Activated CD8-positive, alpha-beta memory T cell treated with anti-CD3 and anti-CD28 coated beads for 24 hours (primary cell): ENCODE results near the gene SZT2.

ENCODE experiments used
- DNase-seq: peaks from one replicate; pipeline ENCODE4 v3.0.0-alpha.2; 2020

The SZT2 gene

GRCh38 chr1:43426221-43426620 lies 36.5 kb downstream of the SZT2 start:
- no peak for DNase-seq

DNA sequence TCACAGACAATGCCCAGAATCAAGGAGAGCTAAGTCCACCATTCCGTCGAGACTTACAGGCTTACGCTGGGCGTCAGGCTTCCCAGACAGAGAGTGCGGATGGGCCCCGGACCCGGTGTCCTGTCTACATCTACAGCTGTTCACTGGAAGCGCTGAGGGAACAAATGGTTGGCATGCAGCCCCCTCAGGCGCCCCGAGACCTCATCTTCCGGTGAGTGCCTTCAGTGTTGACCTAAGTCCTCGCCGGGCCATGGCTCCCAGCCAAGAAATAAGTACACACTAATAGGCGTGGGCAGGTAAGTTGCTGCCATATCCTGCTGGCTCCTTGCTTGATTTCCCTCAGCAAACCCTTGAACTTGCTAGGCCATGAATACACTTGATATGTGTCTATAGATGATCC lies 37.8 kb downstream of the SZT2 start:
- DNase-seq, result no peak

DNA sequence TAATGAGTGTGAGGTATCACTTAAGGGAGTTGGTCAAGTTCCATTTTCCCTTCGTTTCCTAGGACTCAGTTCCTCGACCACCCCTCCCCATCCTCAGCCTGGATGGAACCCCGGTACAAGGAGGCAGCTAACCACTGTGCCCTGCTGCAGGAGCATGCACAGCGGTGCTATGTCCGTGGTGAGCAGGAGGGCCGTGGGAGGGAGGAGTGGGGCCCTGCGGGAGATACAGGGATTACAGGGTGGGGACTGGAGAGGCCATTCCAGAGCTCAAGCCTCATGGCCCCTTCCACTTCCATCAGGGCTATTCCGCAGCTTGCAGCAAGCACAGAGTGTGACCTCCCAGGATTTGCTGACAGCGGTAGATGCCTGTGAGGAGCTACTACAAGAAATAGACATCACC lies 38.2 kb downstream of the SZT2 start:
- DNase-seq, result no peak

DNA sequence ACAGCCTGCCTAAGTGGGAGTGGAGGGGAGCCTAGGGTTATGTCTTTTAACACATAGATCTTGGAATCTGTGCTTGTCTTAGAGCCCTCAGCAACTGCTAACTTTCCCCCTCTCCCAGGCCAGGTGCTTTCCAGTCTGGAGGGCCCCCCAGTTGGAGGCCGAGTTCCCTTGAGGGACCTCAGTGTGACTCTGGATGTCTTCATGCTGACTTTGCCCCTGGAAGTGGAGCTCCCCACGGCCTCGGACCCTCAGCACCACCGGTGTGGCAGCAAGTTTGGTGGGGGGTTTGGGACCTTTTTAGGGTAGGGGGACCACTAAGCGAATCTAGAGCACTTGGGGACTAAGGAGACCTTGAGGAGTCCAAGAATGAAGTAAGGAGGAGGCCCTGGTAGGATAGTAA lies 41.1 kb downstream of the SZT2 start:
- DNase-seq, result no peak

DNA sequence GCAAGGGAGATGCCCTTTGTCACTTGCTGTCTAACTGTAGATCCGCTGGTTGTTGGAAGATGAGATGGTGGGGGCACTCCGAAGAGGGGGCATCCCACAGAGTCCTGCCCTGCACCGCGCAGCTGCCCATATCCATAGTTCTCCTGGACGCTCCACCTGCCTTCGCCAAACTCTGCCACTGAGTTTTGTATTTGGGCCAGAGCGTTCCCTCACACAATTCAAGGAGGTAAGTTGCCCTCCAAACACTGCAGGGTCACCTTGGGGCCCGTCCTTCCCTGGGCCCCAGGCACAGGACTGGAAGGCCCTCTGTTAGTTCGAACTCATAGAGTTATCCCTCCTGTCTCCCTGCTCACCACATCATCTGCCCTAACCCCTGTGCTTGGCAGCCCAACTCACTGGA lies 42.0 kb downstream of the SZT2 start:
- DNase-seq, result no peak

DNA sequence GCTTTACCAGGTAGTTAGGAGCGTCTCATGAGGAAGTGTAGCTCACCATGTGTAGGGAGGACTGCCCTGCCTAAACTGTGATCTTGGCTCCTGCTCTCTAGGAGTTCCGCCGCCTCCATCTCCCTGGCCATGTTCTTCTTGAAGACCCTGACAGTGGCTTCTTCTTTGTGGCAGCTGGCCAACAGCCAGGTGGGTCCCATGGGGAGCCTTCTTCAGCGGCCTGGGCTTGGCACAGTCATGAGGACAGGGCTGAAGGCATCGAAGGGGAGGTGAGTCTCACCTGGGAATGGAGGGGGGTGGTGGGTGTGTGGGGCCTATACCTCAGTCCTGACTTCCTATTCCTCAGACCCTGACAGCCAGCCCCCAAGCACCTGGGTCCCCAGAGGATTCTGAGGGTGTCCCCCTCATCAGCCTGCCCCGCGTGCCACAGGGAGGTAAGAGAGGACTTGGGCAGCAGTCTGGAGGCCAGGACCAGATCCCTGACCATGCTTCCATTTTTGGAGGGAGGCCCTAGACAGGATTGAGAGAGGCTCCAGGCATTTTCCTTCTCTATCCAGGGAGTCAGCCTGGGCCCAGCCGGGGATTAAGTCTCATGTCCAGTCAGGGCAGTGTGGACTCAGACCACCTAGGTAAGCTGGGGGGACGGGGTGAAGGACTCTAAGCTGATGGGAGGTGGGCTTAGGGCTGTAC lies 42.6 kb downstream of the SZT2 start:
- DNase-seq, result no peak

GRCh38 chr1:43432907-43433306 lies 43.2 kb downstream of the SZT2 start:
- no peak for DNase-seq

GRCh38 chr1:43434256-43434655 lies 44.6 kb downstream of the SZT2 start:
- DNase-seq, result no peak

DNA sequence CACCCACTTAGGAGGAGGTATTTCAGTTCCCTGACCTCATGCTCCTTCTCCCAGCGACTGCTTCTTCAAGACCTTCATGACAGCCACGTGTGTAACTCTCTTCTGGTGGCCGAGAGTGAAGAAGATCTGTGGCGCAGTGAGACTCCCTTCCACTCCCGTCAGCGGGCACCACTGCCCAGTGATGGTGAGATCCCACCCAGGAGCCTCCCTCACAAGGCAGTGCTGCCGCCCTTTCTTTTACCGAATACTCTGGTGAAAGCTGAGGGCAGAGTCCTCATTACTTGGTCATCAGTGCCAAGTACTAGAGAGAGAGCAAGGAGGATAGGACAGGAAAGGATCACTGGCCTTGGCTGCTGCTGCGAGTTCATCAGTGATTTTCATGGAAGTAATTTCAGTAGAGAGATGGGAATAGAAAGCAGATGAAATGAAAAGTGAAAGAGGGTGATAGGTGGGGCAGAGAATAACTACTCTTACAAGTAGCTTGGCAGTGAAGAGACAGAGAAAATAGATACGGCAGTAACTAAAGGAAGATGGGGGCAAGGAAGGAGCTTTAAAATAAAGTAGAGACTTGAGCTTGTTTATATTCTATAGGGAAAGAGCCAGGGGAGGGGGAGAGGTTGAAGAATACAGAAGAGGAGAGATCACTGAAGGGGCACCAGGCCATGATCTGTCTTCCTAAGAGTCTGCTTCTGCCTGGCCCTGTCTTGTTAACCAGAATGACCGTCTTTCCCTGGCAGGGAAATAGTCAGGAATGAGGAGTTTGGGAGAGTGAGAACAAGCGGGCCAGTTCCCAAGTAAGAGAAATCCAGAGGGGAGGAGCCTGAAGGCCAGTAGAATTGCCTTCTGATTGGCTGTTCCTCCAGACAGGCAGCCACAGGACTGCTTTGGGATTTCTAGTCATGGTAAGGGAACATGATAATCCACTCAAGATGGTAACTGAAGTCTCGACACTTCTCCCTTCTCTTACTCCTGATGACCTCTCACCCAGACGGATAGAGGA lies 45.7 kb downstream of the SZT2 start:
- DNase-seq, result no peak

DNA sequence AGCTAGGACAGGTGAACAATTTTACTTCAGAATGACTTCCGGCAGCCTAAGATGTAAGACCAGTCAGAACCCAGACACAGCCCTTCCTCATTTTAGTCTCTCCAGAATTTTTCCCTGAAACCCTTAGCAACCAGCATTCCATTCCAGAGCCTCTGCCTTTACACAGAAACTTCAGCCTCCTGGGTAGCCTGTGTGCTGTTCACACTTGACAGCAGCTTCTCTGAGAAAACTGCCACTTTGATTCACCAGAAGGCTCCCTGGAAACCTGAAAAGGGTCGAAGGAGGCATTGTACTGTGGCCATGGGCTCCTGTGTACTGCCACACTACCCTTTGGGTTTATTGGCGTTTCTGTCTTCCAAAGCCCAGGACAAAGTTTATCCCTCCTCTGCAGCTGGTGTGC lies 46.7 kb downstream of the SZT2 start:
- DNase-seq, result no peak

GRCh38 chr1:43437031-43437973 lies 47.6 kb downstream of the SZT2 start:
- no peak for DNase-seq

DNA sequence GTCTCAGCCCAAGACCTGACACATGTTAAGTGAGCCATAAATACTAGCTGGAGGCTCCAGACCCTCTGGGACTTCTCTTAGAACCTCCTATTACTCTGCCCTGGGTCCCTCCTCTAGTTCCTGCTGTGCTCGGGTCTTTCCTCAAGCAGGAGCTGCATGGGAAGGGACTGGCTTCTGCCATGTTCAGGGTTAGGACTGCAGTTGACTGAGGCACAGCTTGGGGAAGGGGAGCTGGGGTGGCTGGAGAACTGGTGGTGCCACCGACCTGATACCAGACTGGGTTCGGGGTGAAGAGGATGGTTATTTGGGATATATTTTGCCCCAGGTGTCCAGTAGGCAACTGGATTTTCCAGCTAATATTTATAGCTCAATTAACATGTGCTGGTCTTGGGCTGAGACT lies 48.3 kb downstream of the SZT2 start:
- no peak for DNase-seq

DNA sequence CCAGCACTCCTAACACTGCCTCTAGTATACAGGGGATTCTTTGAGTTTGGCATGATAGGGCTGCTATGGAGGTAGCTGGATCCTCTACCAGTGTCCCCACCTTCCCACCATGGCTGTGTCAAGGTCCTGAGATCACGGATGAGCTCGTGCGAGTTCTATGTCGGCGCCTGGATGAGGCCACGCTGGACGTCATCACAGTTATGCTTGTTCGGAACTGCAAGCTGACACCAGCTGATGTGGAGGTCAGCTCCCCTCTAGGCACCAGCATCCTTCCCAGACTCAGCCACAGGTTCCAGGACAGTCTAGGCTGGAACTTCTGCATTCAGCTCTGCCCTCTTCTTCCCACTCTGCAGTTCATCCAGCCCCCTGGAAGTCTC lies 48.9 kb downstream of the SZT2 start:
- no peak for DNase-seq

GRCh38 chr1:43438953-43439581 lies 49.4 kb downstream of the SZT2 start:
- no peak for DNase-seq

DNA sequence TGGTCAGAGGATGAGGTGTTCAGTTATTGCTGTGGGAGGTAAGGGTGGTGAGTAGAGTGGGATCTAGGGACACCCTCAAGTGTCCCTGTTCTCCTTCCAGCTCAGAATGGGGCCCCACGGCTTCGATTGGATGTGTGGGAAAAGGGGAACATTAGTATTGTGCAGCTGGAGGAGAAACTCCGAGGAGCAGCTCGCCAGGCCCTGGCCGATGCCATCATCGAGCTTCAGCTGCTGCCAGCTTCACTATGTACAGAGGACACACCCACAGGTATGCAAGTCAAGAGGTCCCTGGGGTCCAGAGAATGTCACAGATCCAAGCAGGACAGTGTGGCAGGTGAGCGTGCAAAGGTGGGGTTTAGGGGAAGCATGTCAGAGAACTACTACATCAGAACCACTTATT lies 50.1 kb downstream of the SZT2 start:
- no peak for DNase-seq

- DNase-seq, result no peak
These were observed 50.7 kb downstream of the SZT2 start for GRCh38 chr1:43440358-43440757.

- no peak for DNase-seq
These were observed 51.6 kb downstream of the SZT2 start for GRCh38 chr1:43441166-43441893.

DNA sequence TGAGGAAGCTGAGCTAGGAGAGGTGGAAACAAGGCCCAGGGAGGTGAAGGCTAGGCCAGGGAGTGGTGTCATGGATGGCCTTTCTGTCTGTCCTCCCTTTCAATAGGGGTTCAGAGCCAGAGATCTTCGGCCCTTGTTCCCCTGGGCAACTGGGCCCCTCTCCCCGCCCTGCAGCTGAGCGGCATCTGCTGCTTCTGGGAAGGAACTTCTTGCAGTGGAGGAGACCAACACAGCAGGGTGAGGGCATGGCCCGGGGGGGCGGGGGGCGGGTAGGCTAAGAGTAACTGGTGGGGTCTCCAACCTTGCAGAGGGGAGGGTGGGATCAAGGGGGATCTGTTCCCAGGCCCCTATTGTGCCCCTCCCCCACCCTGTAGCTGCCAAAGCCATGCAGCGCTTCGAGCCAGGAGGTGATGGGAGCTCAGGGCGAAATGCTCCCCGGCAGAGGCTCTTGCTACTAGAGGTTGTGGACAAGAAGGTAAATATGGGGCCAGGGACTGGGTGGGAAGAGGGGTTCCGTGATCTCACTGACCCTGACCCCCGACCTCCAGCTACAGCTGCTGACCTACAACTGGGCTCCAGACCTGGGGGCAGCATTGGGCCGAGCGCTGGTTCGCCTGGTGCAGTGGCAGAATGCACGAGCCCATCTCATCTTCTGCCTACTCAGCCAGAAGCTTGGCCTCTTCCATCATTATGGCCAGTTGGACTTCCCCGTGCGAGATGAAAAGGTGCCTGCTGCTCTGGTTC lies 52.4 kb downstream of the SZT2 start:
- DNase-seq, result no peak

DNA sequence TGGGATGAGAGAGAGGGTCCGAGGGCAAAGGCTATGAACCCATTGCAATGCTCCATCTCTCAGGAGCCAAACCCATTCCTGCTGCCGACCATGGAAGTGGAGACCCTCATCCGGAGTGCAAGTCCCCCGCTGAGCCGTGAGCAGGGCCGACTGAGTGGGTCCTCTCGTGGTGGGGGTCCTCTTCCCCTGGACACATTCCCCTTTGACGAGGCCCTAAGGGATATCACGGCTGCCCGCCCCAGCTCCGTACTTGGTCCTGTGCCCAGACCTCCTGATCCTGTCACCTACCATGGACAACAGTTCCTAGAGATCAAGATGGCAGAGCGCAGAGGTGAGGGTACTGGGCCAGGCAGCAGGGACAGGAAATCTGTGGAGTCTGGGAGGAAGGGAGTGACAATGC lies 53.1 kb downstream of the SZT2 start:
- no peak for DNase-seq

- no peak for DNase-seq
These were observed 53.7 kb downstream of the SZT2 start for GRCh38 chr1:43443197-43443946.
